ENCODE data around the gene NOC2L. TPM values are rescaled to one million over a fixed set of nuclear protein-coding genes. Genes with fewer than 3 reads are reported as not detected.

The NOC2L gene
- total and polyA plus RNA-seq, 9 of the 15 experiments (the other 6 are each of a cell fraction or from before 2014, with no cell fraction given), result 4.0 to 410 (median 200) TPM

DNA sequence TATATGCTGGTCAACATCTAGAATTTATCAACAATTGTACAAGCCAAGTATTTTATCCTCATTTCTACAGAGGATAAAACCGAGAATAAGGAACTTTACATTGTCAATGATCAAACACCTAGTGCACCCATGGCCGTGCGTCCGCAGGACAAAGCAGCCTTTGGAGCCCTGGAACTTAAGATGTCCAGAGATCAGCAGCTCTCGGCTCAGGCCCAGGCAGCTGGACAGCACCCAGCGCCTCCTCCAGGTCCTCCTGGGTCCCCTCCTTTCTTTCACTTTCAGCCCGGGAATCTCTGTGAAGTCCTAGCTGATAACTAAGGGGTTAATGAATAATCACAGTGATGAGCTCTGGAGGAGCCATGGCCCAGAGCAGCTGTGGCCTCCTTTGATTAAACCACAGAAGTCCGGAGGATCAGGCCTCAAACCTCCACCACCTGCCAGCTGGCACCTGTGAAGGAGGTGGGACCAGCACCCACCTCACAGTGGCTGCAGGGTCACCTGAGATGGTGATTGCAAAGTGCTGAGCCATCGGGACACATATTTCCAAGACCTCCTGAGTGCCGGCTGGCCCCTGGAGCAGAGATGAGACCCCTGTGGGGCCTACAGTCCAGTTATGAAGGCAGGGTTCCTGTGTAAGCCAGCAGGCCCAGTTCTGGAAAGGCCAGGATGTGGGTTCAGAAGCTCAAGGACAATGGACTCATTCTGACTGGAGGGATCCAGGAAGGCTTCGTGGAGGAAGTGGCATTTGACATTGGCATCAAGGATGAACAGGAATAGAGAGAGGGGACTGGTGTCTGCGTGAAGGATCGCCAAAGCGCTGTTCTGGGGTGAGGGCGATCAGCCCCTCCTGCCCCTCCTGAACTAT, 46.9 kb downstream of the NOC2L start:
- intact Hi-C loops (cut with micrococcal nuclease), result no loop called here
- Histone ChIP-seq H3K9ac (ENCODE audit: insufficient read depth in 1 of 2, low read depth in 2 of 2, low read length in 2 of 2) (no peak overlapping the region), H3K4me3 (no peak overlapping the region), H3K4me1 (replicated peaks in 1 of 2; ENCODE audit: control insufficient read depth in 2 of 2, insufficient read depth in 2 of 2, low read length in 2 of 2) (peaks cover 8 to 60% of the 10 kb centered on the region in 2 experiments), H3K79me2 (ENCODE audit: control insufficient read depth, insufficient read depth, low read length) (no peaks in the 10 kb centered on the region), H4K20me1 (replicated peaks; ENCODE audit: control insufficient read depth, insufficient read depth, low read length) (peaks cover 15% of the 10 kb centered on the region; the same call in 1 of the 2 replicates), H2AFZ (ENCODE audit: low read depth, low read length) (no peak overlapping the region), H3K9me1 (ENCODE audit: control insufficient read depth, insufficient read depth, low read length) (no peaks in the 10 kb centered on the region), H3K27ac (ENCODE audit: extremely low read depth, low read depth, low read length) (no peak overlapping the region), H3K27me3 (ENCODE audit: control insufficient read depth in 2 of 2, insufficient read depth in 2 of 2, low read length in 2 of 2) (peaks cover 15 to 38% of the 10 kb centered on the region in 2 experiments; a peak in 4 of 5 replicates), H3K36me3 (ENCODE audit: control insufficient read depth, insufficient read depth, low read length) (no peaks in the 10 kb centered on the region), H3K4me2 (ENCODE audit: insufficient read depth, low read length) (no peak overlapping the region), H3K9me3 (replicated peaks; ENCODE audit: control insufficient read depth, insufficient read depth, low read depth, low read length) (no peaks in the 10 kb centered on the region)
- in situ Hi-C loops (cut with MboI), result no loop called here
- CTCF ChIA-PET (ENCODE audit: low intra/inter-chr PET ratio), result no interaction called here
- BruUV-seq (replicated peaks), result no TSS peak
- no peak for DNase-seq (ENCODE audit: extremely low read depth in 1 of 4, low spot score in 3 of 4)
- FAIRE-seq, result peak; percentile 60
- POLR2A ChIA-PET, result interaction anchor here (0.6 to 1.6 kb wide), 5 partner anchors 9 to 30 kb away, joined by 3 to 5 read pairs (median 4); no protein-coding TSS in a partner anchor
- no peak for ATAC-seq
- WGBS (ENCODE audit: insufficient coverage, low coverage, missing lambda C conversion rate), result 33% methylated on average over 15 of the region's 15 CpGs
- TF ChIP-seq KAT7 (CRISPR knock-in tag; IDR thresholded peaks at IDR 0.05; ENCODE audit: borderline replicate concordance) (no peak), ZFP36 (IDR thresholded peaks at IDR 0.05; ENCODE audit: low read depth, low read length, partially characterized antibody) (peak; percentile 97), TBP (optimal IDR thresholded peaks at IDR 0.05; ENCODE audit: low read depth, low read length) (no peak), MYNN (IDR thresholded peaks at IDR 0.05) (no peak), MYNN (CRISPR knock-in tag; IDR thresholded peaks at IDR 0.05) (no peak), ZNF695 (CRISPR knock-in tag; IDR thresholded peaks at IDR 0.05) (no peak), POLR3G (IDR thresholded peaks at IDR 0.05; ENCODE audit: extremely low read depth, insufficient read length, insufficient replicate concordance) (no peak), ELF4 (CRISPR knock-in tag; IDR thresholded peaks at IDR 0.05) (no peak), KDM1A (IDR thresholded peaks at IDR 0.05) (0 out of 4 replicates have a peak, but pooled peaks of 1 of the 2 experiments have one; percentile 34), DNMT1 (IDR thresholded peaks at IDR 0.05) (no peak), SOX6 (IDR thresholded peaks at IDR 0.05) (no peak), ZFX (CRISPR knock-in tag; IDR thresholded peaks at IDR 0.05) (0 out of 2 replicates have a peak, but pooled peaks have one; percentile 20), TEAD4 (IDR thresholded peaks at IDR 0.05; ENCODE audit: low read length) (no peak), TEAD4 (CRISPR knock-in tag; IDR thresholded peaks at IDR 0.05; ENCODE audit: borderline replicate concordance) (no peak), PTTG1 (tag; IDR thresholded peaks at IDR 0.05; ENCODE audit: low read depth) (no peak), SREBF2 (CRISPR knock-in tag; IDR thresholded peaks at IDR 0.05) (no peak), ZNF354B (CRISPR knock-in tag; IDR thresholded peaks at IDR 0.05) (no peak), CHD1 (IDR thresholded peaks at IDR 0.05; ENCODE audit: low read length) (no peak), ZNF436 (CRISPR knock-in tag; IDR thresholded peaks at IDR 0.05) (peak; percentile 64; the same call in 1 of the 2 replicates), ZBTB7A (IDR thresholded peaks at IDR 0.05; ENCODE audit: borderline replicate concordance, control insufficient read depth, low read depth, low read length) (no peak), HLTF (IDR thresholded peaks at IDR 0.05) (no peak), BCOR (IDR thresholded peaks at IDR 0.05) (peak; percentile 52; the same call in 1 of the 2 replicates)
